C1 segment of cervical spinal cord (tissue), 14 donors: Measurements from ENCODE around the gene CACNA2D3.
A peak's percentile ranks its signal among the peaks of the same experiment; 100 is the strongest.

Source experiments
- DNase-seq, 14 donors: peaks; one replicate each; lab custom pipeline; 2025; lab: John Stamatoyannopoulos, UW

CACNA2D3 gene

GRCh38 chr3:54846119-54846518 is 723.8 kb downstream of the CACNA2D3 start:
- DNase-seq = no peak

GRCh38 chr3:54847361-54847760 is 725.0 kb downstream of the CACNA2D3 start:
- DNase-seq = no peak

DNA sequence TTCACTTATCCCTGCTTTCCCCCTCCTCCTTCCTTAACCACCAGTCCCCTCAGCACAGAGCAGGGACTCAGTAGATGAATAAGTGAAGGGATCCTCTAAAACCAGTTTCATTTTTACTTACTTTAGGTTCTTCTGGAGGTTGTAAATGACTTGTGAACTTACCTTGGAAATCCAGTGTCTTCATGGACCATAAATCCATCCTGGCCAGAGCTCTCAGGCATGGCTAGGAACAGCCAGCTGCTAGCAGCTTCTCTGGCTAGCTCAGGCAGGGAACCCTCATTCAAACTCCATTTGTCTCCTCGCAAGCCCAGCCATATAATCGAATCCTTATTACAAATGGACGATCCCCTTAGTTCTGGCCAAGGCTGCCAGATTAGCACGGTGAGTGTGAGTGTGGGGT is 727.0 kb downstream of the CACNA2D3 start:
- DNase-seq = no peak

DNA sequence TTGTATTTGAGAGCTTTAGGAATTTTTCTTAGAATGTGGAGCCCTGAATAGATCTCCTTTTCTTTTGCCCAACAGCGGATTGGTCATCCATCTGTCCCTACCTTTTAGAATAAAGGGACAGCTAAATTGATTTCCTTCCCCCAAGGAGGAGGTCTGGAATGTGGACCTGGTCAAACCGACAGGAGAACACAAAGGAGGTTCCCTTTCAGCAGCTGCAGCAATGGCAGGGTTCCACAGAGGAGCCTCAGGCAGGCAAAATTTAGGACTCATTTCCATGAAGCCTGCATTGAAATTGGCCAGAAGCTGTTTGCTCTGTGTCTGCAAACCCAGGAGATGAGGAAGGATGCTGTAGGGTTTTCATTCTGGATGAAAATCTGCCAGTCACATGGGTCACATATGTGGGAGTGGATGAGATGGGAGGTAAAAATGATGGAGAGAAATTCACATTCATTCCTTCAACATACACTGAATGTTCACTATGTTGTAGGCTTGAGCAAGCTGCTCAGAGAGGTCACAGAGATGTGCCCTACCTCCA is 728.2 kb downstream of the CACNA2D3 start:
- DNase-seq = no peak

GRCh38 chr3:54853573-54854404 is 731.4 kb downstream of the CACNA2D3 start:
- DNase-seq = peak in 13 of 14 donors; percentile 21 to 82 (median 44)

- peak in 1 of 14 donors; percentile 6 for DNase-seq
Measured at GRCh38 chr3:54856271-54856670, 733.9 kb downstream of the CACNA2D3 start.

DNA sequence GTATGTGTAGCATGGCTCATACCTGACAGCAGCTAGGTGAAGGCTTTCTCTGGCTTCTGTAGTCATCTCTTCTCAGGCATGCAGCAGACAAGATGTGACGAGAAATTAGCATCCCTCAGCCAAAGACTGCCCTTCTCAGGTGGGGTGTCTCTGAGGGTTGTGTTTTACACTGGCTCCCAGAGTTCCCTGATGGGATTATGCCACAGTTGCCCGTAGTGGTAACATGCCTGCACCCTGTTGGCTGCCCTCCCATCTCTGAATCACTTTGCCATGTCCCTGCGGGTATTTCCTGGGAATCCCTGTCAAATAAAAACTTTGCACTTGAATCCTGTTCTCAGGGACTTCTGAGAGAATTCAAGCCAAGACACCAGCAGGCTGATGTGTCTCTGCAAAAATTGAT is 735.0 kb downstream of the CACNA2D3 start:
- no peak for DNase-seq

- DNase-seq = no peak
Measured at GRCh38 chr3:54858093-54858785, 735.9 kb downstream of the CACNA2D3 start.

- no peak for DNase-seq
Measured at GRCh38 chr3:54859184-54859583, 736.8 kb downstream of the CACNA2D3 start.

DNA sequence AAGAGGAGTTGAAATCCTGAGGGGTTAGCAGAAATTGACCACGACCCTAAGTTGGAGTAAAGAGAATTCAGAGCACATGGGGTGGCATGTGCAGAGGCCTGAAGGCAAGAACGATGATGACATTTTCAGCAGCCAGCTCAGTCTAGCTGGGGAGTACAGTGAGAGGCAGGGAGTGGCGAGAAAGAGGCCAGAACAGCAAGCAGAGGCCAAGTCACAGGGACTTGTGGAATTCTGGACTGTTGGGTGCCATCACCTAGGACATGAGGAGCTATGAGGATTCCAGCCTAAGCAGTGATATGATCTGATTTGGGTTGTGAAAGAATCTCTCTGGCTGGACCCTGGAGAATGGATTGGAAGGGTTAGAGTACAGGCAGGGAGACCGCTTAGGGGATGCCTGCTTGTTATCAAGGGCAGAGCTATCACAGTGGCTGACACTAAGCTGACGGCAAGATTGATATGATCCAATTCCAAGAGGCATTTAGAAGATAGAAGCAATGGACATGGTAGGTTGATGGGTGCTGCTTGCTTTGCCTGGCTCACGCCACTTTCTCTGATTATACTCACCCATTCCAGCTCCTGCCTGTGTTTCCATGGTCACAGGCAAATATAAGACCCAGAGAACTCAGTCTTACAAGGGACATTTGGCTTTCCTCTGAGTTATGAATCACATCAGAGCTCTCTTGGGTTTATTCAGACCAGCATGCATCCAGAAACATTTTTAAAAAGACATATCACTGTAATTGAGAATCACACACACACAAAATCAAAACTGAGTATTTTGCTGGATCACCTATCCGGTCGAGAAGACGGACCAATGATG is 739.1 kb downstream of the CACNA2D3 start:
- DNase-seq = no peak

DNA sequence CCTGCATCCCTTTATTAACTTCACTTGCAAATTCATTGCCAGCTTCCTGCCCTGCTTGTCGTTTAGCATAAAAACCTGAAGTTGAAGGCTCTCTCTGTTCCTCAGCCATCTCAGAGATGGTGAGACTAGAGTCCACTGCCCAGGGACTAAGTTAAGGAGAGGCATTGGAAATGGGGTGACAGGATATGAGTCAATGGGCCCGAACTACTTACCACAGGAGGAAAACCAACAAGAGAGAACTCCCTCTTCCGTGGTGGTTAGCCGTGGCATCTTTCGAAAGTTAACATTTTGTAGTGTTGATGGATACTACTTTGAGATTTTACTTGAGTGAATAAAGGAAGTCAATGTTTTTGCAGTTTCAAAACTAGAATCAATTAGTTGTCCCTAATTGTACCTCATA is 740.2 kb downstream of the CACNA2D3 start:
- DNase-seq = no peak

DNA sequence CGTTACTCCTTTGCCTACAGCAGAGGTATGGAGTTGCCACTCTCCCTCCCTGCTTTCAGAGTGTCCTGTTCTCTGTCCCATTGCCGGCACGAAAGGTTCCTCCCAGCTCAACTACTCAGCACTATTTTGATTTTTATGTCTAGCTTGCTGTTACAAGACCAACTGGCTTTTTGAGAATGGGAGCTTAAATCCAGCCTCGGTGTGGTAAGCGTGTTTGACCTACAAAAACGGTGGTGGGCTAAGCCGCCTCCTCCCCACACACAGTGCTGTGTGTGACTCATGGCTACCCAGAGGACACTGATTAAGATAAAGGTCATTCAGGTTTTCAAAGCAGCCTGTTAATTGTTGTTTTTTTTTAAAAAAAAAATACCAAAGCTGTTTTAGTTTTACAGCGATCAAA is 741.0 kb downstream of the CACNA2D3 start:
- no peak for DNase-seq

- no peak for DNase-seq
Measured at GRCh38 chr3:54863786-54864185, 741.4 kb downstream of the CACNA2D3 start.

GRCh38 chr3:54865316-54865715 is 743.0 kb downstream of the CACNA2D3 start:
- no peak for DNase-seq

GRCh38 chr3:54866251-54866650 is 743.9 kb downstream of the CACNA2D3 start:
- no peak for DNase-seq

- DNase-seq = peak in 4 of 14 donors; percentile 3 to 26 (median 15)
Measured at GRCh38 chr3:54870423-54870822, 748.1 kb downstream of the CACNA2D3 start.

DNA sequence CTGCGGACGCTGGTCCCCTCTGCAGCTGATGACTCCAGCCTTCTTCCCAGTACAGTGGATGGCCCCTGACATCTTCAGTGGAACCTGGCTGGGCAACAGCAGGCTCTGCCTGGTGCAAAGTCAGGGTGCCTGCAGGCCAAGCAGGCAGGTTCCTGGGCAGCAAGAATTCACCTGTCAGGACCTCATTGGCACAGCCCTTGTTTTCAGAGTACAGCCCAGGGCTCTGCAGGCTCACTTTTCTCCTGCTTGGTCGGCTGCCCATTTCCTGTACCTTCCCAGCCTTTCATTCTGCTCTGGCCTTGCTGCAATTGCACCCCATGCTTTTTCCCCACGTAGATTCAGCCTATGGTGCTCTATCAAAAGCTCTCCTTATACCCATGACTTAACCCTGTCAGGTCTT is 749.5 kb downstream of the CACNA2D3 start:
- no peak for DNase-seq

DNA sequence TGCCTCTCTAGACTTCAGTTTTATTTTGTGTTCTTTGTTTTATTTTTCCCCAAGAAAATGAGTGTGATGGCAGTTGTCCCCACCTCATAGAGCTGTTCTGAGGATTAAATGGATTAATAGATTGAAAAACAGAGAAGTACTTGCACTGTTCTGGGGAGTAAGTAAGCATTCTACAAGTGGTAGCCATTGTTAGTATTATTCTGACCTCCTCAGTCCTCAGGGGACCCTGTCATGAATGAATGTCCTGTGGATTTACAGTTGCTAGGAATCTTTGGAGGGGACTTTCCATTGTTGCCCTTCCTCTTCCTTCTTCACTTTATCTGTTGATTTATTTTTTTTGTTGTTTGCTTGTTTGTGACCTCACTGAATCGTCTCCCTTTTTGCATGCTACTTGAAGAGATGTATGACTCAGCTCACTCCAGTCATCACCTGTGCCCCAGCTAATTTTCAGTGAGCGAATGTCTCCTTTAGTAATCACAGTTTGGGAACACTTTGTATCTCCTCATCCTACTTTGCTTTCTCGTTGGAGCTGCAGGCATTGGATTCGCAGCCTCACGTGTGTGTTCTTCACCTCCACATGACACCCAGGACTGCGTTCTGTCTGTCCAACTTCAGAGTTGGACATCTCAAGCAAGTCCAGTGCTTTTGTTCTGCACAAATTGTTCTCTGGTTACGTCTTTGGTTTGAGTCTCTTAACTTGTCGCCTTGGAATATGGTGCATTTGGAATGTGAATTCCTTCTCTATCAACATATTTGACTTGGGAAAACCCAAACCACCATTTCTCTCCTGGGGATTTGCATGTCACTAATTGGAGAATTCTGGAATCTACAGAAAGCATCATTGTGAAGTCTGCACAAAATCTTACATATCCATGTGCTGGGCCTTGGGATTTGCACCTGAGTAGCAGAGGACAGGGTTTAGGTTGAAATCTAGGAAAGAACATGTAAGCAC is 751.0 kb downstream of the CACNA2D3 start:
- no peak for DNase-seq

DNA sequence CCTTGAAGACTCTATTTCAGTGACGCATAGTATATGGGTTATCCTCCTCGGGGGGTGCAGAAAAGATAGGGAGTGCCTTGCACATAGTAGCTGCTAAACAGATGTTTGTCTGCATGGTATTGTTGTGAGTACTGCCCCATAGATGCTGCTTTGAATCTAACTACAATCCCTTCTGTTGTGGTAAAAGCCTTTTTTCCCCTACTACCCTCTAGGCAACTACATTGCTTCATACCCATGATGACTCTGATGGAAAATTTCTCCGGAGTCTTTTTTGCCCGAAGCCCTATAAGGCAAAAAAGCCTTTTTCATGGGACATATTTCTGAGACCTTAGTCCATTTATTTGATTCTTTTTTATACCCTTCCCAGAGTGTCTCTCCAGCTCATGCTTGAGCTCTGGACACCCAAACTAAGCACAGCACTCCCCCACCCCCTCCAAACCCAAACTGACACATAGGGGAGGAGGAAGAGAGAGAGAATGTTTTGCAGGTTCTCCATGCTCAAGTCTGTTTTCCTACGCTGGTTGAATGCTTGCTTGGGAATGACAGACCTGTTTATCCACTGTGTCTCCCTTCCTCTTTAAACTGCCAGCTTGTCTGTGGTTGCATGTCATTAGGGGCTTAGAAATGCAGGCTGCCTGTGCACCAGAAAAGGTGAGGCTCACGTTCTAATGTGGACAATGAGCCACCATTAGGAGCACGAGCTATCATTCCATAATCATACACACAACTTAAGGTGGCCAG is 752.6 kb downstream of the CACNA2D3 start:
- no peak for DNase-seq
